RWPE1 (cell line): Measurements from ENCODE around the gene CEACAM19.
"Not testable (repeated sequence)": the region's sequence is repeated elsewhere in the genome, so short reads cannot be mapped to it uniquely, and the experiment has no call there.

Experiments used
- CTCF ChIA-PET: fragments of 350-600 bp; sonication (Branson Sonifier 250); formaldehyde crosslinking; extraction: SDS; loops from one replicate; lab custom pipeline; 2021; lab: Yijun Ruan, JAX
- POLR2A ChIA-PET: fragments of 400-600 bp; formaldehyde crosslinking; extraction: SDS; loops from one replicate; lab custom pipeline; 2020; ENCODE audit warnings: antibody characterized with exemption; ENCODE audit not compliant: low non-redundant PET; lab: Yijun Ruan, JAX
- DNase-seq: peaks from one replicate; pipeline ENCODE4 v3.0.0; 2012; ENCODE audit warnings: low spot score
- H3K27ac ChIP-seq: fragments of 450-650 bp; 2 replicates; pipeline ENCODE4 v1.5.1; 2017
- TF ChIP-seq, protein P1 (sequence below): fragments of 450-650 bp; conservative IDR thresholded peaks from 2 replicates; pipeline ENCODE4 v1.5.1; 2017; ENCODE audit warnings: low read depth, mild to moderate bottlenecking

CEACAM19 gene

DNA sequence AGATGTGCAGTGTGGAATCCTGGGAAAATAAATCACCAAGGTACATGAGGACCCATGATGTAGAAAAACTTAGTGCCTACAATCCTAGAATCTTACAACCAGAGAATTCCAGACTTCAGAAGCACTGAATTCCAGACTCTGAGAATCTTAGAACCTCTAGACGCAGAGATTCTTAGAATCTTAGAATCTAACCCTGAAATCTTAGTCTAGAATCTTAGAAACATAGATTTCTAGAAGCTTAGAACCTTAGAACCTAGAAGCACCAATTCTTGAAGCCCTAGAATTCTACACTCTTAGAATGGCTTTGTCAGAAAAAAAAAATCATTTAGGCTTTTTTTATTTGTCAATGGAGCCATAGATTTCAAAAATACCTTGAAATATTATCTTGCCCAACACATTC, 33.7 kb downstream of the CEACAM19 start:
- H3K27ac ChIP-seq = no peak overlapping the region
- CTCF ChIA-PET = interaction anchor here (0.7 kb wide), 1 partner anchor 266 kb away, joined by 5 read pairs; no protein-coding TSS in a partner anchor
- DNase-seq = no peak
- POLR2A ChIA-PET = no interaction called here
- TF ChIP-seq, protein P1, sequence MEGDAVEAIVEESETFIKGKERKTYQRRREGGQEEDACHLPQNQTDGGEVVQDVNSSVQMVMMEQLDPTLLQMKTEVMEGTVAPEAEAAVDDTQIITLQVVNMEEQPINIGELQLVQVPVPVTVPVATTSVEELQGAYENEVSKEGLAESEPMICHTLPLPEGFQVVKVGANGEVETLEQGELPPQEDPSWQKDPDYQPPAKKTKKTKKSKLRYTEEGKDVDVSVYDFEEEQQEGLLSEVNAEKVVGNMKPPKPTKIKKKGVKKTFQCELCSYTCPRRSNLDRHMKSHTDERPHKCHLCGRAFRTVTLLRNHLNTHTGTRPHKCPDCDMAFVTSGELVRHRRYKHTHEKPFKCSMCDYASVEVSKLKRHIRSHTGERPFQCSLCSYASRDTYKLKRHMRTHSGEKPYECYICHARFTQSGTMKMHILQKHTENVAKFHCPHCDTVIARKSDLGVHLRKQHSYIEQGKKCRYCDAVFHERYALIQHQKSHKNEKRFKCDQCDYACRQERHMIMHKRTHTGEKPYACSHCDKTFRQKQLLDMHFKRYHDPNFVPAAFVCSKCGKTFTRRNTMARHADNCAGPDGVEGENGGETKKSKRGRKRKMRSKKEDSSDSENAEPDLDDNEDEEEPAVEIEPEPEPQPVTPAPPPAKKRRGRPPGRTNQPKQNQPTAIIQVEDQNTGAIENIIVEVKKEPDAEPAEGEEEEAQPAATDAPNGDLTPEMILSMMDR = no peak

DNA sequence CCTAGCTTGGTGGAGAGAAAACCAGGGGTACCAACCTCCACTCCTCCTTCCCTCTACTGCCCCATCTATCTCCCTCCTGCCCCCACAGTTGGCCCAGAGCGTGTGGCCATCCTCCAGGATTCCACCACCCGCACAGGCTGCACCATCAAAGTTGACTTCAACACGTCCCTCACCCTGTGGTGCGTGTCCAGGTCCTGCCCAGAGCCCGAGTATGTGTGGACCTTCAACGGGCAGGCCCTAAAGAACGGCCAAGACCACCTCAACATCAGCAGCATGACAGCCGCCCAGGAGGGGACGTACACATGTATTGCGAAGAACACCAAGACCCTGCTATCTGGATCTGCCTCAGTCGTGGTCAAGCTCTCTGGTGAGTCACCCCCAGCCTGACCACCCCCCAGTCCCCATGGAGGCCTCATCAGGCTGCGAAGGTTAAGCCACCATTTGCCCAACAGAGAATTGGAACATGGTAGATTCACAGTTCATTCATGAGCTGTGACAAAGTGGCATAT, 34.3 kb downstream of the CEACAM19 start:
- H3K27ac ChIP-seq = no peak overlapping the region
- ChIA-PET POLR2A (no interaction called here), CTCF (interaction anchor here (1.5 kb wide), 1 partner anchor 16 kb away, joined by 6 read pairs; no protein-coding TSS in a partner anchor)
- DNase-seq = no peak
- TF ChIP-seq, protein P1 = no peak

DNA sequence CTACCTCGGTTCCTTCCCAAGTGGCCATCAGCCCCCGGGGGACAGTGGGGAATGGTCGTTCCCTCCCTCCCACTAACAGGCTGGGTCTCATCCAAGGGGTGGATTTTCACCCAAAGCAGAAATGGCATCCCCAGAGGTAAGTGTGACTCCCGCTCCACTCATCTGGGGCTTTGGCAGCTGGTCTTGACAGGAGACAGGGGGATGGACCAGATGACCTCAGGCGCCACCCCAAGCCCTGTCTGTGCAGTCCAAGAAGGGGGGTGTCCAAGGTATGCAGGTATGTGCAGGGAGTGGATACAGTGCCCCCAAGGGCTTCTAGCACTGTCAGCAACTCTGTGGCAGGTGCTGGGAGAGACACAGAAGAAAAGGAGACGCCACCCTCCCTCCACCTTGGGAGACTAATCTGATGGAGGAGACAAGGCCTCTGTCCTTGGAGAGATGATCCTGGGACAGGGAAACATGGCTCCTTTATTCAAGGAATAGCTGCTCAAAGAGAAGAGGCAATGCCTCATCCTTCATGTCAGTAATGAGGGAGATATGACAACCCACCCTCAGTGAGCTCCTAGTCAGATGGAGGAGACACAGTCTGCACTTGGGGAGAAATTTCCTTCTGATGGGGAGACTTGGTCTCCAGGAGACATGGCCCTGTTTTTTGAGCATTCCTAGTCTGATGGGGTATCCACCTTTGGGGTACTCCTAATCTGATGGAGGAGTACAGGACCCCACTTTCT, 35.4 kb downstream of the CEACAM19 start:
- H3K27ac ChIP-seq = no peak overlapping the region
- no peak for DNase-seq
- POLR2A ChIA-PET = no interaction called here
- CTCF ChIA-PET = interaction anchor here (0.7 to 1.5 kb wide), 2 partner anchors 17 kb away, joined by 4 to 6 read pairs; no protein-coding TSS in a partner anchor
- TF ChIP-seq, protein P1 = no peak

DNA sequence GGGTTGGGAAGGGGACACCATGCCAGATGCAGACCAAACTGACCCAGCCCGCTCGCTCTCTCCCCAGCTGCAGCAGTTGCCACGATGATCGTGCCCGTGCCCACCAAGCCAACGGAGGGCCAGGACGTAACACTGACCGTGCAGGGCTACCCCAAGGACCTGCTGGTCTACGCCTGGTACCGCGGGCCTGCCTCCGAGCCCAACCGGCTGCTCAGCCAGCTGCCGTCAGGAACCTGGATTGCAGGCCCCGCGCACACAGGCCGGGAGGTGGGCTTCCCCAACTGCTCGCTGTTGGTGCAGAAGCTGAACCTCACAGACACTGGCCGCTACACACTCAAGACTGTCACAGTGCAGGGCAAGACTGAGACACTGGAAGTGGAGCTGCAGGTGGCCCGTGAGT, 36.5 kb downstream of the CEACAM19 start:
- TF ChIP-seq, protein P1 = no peak
- H3K27ac ChIP-seq = no peak overlapping the region
- POLR2A ChIA-PET = no interaction called here
- no peak for DNase-seq
- CTCF ChIA-PET = interaction anchor here (0.7 kb wide), 1 partner anchor 16 kb away, joined by 4 read pairs; no protein-coding TSS in a partner anchor

DNA sequence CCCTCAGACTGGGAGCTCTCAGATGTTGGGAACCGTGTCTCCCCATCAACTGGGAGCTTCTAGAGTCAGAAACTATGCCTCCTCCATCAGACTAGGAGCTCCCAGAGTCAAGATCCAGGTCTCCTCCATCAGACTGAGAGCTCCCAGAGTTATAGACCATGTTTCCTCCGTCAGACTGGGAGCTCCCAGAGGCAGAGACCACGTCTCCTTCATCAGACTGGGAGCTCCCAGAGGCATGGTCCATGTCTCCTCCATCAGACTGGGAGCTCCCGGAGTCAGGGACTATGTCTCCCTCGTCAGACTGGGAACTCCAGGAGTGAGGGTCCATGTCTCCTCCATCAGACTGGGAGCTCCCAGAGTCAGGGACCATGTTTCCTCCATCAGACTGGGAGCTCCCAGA, 37.7 kb downstream of the CEACAM19 start:
- TF ChIP-seq, protein P1 = no peak
- DNase-seq = no peak
- ChIA-PET POLR2A (no interaction called here), CTCF (interaction anchor here (0.7 kb wide), 1 partner anchor 133 kb away, joined by 3 read pairs; no protein-coding TSS in a partner anchor)
- no peak overlapping the region for H3K27ac ChIP-seq

DNA sequence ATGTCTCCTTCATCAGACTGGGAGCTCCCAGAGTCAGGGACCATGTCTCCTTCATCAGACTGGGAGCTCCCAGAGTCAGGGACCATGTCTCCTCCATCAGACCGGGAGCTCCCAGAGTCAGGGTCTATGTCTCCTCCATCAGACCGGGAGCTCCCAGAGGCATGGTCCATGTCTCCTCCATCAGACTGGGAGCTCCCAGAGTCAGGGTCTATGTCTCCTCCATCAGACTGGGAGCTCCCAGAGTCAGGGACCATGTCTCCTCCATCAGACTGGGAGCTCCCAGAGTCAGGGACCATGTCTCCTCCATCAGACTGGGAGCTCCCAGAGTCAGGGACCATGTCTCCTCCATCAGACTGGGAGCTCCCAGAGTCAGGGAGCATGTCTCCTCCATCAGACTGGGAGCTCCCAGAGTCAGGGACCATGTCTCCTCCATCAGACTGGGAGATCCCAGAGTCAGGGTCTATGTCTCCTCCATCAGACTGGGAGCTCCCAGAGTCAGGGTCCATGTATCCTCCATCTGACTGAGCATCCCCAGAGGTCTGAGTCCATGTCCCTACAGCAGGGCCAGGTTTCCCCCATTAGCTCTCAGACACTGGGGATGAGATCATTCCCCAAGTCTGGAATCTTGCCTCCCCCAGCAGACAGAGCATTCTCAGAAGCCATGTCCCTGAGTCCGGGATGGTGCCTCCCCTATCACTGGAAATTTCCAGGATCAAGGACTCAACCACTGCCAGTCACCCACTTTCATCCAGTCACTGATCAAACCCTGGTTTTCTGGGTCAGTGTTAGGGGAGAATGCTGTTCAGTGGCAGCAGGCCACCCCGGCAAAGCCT, 38.4 kb downstream of the CEACAM19 start:
- DNase-seq, CTCF ChIA-PET, POLR2A ChIA-PET, H3K27ac ChIP-seq: not testable (repeated sequence)
